Stimulated activated CD8-positive, alpha-beta memory T cell treated with anti-CD3 and anti-CD28 coated beads, Interleukin-4, amount 100 ng/mL, for 1 hour (primary cell): Measurements from ENCODE around the gene AQP12A.
"Not testable (repeated sequence)": the region's sequence is repeated elsewhere in the genome, so short reads cannot be mapped to it uniquely, and the experiment has no call there.

Source experiments
- DNase-seq, 2 donors: peaks; one replicate each; pipeline ENCODE4 v3.0.0-alpha.2; 2020; ENCODE audit warnings: low read depth in 2 of 2, low spot score in 1 of 2

AQP12A gene, protein sequence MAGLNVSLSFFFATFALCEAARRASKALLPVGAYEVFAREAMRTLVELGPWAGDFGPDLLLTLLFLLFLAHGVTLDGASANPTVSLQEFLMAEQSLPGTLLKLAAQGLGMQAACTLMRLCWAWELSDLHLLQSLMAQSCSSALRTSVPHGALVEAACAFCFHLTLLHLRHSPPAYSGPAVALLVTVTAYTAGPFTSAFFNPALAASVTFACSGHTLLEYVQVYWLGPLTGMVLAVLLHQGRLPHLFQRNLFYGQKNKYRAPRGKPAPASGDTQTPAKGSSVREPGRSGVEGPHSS

DNA sequence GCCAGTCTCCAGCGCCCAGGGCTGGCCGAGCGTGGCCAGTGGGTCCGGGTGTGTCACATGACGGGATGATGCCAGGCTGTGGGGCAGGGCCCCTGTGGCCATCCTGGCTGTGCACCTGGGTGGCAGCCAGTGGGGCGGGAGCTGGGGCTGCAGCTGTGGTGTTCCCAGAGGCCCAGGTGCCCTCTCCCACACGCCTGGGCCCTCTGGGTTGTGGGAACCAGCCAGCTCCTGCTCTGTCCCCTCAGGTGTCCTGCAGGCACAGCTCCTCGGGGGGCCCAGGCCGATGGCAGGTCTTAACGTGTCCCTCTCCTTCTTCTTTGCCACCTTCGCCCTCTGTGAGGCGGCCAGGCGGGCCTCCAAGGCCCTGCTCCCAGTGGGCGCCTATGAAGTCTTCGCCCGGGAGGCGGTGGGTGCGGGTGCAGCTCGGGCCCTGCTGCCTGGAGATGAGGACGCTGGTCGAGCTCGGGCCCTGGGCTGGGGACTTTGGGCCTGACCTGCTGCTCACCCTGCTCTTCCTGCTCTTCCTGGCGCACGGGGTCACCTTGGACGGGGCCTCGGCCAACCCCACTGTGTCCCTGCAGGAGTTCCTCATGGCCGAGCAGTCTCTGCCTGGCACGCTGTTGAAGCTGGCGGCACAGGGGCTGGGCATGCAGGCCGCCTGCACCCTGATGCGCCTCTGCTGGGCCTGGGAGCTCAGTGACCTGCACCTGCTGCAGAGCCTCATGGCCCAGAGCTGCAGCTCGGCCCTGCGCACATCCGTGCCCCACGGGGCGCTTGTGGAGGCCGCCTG, at the start of gene AQP12A:
TSS of gene AQP12A (plus strand) at position 236 of the 790 bp plus-strand sequence. CDS start at position 284, 48 bp downstream.
- DNase-seq: not testable (repeated sequence)

DNA sequence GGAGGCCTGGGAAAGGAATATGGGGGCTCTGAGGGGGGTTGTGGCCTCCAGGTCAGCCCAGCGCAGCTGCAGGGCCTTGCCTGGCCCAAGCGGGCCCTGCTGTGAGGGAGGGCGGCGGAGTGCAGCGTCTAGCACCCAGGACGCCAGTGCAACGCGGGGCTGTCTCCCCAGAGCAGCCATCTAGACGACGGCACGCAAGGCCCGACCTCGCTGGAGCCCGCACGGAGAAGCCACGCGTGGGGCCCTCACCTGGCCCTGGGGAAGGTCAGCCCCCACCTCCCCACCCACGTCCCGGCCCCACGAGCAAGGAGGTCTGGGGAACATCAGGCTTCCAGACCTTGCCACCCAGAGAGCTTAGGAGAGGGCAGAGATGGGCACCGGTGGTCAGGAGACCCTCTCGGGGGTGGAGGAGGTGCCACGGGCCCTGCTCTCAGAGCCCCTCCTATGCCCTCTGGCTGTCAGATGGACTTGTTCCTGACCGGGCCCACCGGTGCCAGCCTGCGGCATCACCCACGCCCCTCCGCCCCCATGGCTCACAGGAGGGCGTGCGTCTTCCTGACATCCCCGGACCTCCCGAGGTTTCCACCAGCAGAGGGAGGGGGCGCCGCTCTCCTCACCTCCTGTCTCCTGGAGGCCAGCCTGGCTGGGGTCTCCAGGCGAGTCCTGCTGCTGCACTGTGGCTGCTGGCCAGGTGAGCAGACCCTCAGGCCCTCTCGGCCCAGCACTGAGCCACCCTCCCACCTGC, 49.4 kb upstream of the AQP12A start:
- no peak for DNase-seq

DNA sequence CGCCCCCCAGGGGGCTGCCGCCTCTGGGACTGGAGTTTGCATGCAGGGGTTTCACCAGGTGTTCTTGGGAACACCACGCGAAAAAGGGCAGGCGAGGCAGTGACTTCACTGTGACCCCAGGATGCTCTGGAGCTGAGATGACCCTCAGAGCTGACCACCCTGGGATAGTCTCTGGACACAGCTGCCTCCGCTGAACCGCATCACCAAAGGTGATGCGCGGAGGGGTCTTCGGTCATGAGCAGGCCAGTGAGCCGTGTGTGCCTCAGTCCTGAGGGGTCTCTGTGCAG, 48.9 kb upstream of the AQP12A start:
- DNase-seq: no peak

DNA sequence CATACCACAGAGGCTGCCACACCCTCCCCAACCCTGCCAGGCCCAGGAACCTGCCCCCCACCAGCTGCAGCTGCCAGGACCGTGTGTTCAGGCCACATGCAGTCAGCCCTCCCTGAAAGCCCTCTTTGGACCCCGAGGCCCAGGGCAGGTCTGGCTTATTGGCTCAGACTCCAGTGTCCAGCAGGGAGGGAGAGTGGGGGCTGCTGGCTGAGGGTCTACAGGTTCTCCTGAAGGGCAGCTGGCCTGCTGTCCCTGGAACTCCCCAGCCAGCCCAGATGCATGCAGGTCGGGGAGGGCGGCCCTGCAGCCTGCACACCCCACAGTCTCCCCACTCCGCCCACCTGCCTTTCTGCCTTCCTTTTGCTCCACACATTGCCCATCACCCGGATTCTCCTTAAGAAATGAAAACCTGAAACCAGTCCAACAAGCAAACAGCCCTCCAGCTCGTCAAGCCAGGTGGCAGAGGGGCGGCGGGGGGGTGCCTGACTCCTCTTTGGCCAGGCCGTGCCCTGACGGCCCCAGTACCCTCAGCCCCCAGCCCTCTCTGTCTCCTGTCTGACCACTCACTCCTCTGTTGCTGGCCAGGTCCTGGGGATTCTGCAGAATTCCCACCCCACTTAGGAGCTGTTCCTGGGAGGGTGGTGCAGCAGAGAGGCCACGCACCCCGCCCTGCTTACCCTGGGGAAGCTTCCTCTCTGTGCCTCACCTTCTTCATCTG, 48.4 kb upstream of the AQP12A start:
- no peak for DNase-seq

DNA sequence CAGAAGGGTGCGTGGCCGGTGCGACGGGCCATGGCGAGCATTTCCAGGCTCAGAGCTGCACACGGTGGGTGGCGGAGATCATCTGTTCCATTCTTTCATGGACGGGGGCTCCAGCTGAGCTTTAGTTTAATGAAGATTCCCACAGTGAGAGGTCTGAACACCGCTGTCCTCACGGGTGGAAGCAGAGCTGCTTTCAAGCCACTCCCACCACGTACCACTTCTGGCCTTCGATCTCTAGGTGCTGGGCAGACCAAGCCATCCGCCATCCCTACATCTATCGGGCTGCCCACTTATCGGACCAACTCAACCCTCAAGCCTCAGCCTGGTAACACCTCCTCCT, 47.9 kb upstream of the AQP12A start:
- DNase-seq: no peak

DNA sequence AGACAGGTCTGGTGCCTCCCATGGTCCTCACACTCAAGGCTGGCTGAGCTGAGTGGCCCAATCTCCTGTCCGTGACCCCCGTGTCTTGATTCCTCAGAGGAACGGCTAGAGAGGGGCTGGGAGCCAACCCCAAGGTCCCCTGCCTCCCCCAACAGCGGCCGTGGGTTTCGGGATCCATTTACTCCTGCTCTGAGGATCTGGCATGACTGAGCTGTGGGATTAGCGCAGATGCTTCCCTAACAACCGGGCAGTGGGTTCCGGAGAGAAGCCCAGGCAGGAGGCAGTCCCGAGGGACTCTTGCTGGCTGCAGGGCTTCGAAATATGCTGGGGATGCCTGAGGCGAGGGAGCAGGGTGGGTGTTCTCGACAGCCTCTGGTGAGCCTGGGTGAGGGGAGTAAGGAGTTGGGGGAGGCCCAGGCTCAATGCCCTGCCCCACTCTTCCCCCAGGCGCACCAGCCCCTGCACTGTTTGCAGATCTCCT, 47.5 kb upstream of the AQP12A start:
- DNase-seq: no peak

DNA sequence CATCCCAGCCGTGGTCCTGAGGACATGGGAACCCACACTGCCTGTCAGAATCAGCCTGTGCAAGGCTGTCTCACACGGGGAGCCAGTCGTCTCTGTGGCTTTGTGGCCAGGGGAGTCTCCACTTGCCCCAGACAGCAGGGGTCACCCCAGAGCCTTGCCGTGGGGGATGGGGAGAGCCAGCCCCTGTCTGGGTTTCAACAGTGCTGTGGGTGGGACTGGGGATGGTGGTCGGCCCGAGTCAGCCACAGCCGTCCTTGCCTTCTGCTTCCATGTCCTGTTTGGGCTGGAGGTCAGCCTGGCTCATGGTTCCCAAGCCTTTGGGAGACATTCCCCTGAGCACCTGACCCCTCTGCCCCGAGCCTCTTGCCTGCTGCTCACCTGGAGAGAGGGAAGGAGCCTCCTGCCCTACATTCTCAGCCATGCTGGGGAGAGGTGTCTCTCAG, 46.8 kb upstream of the AQP12A start:
- DNase-seq: no peak

DNA sequence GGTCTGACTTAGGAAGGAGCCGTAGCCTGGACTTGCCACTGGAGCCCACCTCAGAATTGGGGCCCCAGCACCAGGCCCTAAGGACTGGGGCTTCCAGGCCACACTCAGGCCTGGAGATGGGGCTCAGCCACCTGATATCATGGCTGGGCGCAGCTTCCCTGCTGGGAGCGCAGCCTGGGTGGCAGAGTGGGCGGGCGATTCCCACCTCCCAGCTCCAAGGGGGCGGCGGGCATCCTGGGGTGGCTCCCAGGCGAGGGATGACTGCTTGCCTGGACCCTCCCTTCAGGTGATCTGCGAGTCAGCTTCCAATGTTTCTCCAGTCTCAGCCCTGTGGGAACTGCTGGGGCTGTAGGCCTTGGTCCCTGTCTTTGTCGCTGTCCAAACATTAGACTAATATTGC, 46.3 kb upstream of the AQP12A start:
- DNase-seq: no peak

DNA sequence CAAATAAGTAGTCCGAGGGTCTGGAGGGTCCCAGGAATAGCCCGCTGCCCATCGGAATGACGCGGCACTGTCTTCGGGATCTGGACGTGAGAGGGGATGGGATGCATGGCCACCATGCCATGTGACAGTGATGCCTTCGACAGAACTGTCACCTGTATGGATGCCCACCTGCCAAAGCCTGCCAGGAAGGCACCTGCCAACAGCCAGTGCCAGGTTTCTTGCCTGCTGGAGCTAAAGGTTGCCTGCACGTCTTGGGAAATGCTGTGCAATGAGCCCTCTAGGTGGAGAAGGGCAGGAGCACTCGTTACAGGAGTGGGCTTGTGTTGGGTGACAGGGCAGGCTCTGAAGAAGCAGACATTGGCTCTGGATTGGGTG, 45.9 kb upstream of the AQP12A start:
- DNase-seq: no peak

DNA sequence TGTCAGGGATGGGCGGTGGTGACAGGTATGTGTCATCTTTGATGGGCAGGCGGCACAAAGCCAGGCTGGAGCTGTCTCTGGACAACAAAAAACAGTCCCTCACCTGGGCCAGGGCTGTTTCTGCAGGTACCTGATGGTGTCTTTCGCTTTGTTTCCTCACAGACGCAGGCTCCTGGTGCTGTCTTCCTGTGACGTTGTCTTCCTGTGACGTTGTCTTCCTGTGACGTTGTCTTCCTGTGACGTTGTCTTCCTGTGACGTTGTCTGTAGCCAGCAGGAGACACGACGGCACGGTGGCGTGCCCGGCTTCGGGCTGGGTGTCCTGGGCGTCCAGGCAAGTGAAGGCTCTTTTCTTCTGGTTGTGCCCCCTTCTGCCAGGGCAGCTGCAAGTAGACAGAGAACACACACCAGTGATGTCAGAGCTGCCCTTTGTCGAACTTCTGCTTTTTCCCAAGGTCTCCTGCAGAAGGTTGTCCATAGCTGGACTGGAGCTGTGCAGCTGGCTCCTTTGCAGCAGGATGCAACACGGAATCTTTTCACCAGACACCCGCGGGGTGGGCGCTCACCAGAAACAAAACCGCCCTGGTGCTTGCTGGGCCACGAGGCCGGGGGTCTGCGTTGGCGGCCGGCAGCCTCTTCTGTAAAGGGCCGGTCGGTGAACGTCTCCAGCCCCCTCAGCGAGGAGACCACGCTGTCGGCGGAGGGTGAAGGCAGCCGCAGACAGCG, 45.3 kb upstream of the AQP12A start:
- DNase-seq: no peak

DNA sequence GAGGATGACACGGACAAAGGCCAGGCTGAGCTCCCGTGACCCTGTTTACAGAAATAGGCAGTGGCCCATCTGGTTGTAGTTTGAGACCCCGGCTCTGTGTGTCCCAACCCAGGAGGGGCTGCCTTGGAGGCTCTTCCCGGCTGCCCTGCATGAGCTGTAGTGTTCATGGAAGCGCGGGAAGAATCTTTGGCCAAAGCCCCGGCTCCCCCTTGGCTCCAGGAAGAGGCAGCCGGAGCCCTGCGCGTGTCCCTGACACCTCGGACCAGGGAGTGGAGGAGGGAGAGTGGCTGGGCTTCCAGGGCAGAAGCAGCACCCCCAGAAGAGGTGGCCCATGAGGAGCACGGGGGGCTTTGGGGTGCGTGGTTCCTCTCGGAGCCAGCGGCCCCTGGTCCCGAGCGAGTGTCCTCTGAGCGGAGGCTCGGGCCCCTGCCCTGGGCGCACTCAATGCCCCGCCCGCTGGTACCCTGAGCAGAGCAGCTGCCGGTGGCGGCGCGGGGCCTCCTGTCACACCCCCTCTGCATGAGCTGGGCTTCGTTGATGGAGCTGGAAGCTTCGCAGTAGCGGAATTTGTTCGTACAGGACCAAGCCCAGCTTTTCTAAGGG, 44.7 kb upstream of the AQP12A start:
- no peak for DNase-seq

DNA sequence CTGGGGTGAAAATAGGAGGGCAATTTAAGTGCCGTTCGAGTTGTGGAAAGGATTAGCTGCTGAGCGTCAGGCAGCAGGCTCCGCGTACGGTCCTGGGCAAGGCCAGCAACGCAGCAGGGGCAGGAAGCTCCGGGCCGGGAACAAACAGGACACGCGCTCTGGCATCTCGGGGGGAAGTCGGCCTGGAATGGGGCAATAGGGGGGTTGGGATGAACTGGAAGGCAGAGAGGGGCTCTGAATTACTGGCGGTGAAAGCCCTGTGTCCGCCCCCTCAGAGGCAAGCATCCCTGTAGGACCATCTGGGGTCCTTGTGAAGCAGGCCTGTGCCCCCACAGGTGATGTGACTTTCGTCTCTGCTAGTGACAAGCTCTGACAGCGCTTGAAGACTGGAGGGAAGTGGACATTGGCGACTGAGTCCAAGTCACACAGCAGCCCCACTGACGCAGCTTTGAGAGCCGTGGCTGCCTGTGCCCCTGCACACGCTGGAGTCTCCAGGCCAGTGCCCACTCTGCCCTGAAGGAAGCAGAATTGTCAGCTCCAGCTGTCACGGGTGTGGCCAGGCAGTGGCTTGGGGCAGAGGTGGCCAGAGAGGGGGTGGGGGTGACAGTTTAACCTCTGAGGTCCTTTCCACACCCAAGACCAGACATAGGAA, 44.0 kb upstream of the AQP12A start:
- DNase-seq: no peak

DNA sequence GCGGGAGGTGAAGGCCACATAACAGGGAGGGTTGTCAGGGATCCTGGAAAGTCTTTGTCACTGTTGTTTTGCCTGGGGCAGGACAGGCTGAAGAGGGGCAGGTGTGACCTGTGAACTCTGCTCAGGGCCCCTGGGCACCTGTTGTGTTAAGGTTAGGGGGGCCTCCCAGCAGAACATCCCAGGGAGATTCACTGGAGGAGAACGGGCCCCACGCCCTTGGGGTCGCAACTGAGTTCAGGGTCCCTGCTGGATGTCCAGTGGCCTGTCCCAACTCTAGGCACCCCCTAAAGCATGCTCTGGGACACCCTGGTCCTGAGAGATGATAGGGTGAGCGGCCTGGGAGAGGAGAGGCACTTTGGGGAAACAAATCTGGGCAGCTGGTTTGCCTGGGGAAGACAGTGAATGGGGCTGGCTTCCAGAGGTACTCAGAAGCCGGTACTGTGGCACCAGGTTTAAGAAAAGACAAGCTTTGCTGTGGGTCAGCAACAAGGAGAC, 43.5 kb upstream of the AQP12A start:
- DNase-seq: no peak

DNA sequence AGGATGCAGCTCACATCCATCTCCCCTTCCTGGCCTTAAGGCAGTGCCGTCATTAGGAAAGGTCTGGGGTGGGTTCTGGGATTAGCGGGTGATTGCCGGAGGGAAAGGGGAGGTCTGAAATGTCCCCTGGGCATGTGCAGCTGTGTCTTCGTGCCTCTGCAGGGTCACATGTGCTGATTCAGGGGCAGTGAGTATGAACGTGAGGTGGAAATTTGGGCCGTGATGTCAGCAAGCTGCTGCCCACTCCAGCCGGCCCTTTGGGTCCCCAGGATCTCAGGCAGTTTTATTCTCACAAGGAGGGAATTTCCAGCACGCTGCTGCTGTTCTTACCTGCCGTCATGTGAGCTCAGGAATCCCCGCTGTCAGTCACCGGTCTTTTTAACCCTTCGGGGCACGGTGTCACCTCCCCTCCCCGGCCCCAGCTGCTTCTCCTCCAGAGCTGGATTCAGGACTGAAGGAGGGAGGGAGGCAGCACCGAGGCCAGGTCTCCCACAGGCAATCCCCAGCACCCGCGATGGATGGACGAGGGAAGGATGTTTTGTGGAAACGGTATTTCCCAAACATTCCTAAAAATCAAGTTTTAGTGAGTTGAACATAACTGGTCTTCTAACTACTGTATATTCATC, 42.9 kb upstream of the AQP12A start:
- no peak for DNase-seq

DNA sequence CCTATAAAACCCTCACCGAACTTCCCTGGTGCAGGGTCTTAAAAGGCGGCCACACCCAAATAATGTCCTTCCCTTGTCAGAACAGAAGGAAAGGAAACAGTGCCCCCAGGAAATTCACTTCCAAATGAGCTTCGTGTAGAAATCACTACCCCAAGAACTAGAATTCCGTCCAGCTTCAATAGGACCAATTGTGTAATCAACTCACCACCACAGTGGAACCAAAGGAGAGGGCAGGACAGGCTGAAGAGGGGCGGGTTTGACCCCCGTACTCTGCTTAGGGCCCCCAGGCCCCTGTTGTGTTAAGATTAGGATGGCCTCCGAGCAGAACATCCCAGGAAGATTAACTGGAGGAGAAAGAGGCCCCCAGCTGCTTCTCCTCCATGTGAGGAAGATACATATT, 42.3 kb upstream of the AQP12A start:
- DNase-seq: no peak

DNA sequence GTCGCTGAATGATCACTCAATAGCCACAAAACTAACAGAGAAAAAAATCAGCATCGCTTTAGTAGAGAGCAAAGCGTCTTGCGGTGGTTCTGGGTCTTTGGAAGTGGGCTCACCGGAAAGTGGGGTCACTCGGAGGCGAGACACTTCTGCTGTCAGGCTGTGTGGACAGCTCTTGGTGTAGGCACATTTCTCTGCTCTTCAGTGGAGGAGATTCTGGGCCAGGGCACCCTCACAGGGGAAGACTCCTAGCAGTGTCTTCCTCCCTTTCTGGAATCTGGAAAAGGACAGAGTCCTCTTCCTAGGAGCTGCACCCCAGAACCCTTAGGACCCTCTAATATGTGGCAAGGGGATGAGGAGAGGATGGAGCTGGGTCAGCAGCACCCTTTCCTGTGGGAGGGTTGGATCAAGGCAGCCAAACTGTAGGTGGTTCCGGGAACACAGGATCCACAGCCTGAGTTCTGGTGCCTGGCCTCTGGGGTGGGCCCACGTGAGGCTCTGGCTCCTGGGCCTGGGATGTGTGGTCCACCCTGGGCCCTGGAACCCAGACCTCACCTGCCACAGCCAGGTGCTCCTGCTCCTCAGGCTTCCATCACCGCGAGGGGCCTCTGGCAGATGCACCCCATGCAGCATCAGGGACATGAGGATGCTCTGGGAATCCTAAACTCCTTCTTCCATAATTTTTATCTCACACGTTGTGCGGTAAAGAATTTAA, 41.3 kb upstream of the AQP12A start:
- no peak for DNase-seq

DNA sequence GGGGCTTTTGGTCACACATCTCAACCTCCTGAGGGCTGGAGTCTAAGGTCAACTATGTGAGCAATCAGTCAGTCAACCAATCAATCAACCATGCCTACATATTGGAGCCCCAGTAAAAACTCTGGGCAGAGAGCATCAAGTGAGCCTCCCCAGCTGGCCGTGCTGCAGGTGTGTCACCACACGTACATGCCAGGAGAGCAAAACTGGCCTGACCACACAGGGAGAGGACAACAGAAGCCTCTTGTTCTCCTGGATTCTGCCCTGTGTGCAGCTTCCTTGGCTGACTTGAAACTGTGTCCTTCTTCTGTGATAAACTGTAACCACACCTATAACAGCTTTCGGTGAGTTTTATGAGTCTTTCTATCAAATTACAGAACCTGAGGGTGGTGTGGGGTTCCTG, 40.5 kb upstream of the AQP12A start:
- DNase-seq: no peak
